DMS153 (cell line): ENCODE results near the gene LRRC8B.
"Not testable (repeated sequence)": the region's sequence is repeated elsewhere in the genome, so short reads cannot be mapped to it uniquely, and the experiment has no call there.

Experiments used
- DNase-seq: peaks from one replicate; lab custom pipeline; 2025; lab: John Stamatoyannopoulos, UW

LRRC8B gene

DNA sequence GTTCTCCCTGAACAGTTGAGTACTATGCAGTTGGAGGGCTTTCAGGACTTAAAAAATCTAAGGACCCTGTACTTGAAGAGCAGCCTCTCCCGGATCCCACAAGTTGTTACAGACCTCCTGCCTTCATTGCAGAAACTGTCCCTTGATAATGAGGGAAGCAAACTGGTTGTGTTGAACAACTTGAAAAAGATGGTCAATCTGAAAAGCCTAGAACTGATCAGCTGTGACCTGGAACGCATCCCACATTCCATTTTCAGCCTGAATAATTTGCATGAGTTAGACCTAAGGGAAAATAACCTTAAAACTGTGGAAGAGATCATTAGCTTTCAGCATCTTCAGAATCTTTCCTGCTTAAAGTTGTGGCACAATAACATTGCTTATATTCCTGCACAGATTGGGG is 59.6 kb downstream of the LRRC8B start:
- no peak for DNase-seq

DNA sequence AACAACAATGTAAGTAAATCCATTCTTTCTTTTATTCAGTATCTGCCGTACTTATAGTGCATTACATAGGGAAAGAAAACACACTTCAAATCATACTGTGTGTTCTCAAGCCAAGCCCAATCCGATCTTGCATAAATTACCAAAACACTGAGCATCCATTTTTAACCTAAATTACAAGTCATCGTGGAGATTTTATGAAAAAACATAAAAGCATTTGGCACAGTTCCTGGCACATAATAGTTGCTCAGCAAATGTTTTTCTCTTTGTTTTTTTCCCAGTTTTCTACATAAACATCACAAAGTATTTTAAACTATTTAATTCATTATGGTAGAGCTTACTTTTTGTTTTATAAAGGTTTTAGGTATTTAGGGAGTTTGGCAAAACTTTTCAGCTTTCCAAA is 60.2 kb downstream of the LRRC8B start:
- DNase-seq, result no peak

DNA sequence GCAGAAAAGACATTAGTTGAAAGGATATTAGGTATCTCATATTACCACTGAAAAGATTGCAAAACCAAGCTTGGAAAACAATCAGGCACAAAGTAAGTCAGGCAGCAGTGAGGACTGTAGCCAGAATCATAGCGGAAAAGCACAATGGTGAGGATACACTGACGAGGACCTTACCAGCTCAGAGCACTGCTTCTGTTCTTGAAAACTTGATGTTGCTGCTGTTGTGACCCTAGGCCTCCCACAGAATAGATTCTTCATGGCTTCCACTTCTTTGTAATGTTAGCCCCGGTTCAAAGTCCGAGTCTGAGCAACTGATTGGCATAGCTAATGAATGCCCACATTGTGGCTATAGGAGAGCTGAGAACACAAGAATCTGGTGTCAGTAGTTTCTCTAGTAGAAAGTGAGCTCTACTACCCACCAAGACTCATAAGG is 63.1 kb downstream of the LRRC8B start:
- DNase-seq, result no peak

DNA sequence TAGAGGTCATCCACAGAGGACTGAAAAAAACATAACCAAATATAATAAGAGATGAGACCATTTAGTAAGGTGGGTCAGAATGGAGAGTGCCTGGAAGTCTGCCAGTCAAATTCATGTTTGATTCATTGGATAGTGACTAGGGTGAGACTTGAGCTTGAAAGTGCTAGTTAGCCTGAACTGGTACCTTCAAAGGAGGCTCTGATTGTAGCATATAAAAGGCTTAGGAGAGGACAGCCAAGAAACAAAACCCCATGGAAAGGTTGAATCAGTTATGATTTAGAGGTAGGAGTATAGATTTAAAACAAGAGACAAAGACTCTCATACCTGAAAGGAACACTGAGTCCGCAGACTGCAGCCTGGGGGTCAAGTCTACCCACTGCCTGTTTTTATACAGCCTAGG is 63.9 kb downstream of the LRRC8B start:
- no peak for DNase-seq

DNA sequence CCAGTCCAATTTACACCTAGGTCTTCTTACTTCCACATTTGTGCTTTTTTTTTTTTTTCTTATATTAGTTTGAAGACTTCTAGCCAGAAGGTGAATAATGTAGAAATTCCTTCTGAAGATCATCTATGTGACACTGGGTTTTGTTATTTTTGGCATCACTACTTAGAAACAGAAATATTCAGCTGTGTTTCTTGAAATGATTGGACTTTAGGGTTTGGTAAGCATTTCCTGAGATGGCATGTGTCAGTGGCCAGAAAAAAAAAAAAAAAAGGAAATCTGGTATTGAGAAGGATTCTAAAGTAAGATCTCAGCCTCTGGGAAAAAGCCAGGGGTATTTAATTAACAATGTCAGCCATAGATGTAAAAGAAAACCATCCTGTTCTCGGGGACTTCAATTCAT is 64.9 kb downstream of the LRRC8B start:
- DNase-seq, result no peak

DNA sequence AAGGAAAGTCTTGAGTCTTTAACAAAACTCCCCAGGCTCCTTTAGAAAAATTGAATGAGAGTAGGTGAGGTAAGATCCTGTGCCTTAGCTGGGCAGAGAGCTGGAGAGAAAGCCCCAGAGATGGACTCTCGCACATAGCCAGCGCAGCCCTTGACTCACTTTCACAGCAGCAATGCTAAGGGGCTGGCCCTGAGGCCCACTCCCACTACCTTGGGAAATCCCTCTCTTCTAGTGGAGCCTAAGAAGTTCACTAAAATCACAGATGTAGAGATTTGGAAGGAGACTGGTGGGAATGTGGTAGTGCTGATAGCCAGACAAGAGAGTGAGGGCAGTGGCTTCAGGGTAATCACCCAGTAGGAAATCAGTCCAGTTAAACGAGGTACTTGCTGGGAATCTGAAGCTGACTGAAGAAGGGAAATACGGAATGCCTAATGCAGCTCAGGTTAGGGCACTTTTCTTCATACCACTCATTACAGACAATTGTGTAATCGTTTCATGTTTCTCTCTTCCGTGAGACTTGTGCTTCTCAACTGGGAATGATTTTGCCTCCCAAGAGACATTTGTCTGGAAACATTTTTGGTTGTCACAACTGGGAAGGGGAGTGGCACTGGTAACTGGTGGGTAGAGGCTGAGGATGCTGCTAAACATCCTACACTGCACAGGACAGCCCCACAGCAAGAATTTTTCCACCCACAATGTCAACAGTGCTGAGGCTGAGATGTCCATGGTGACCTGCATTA is 65.9 kb downstream of the LRRC8B start:
- no peak for DNase-seq

DNA sequence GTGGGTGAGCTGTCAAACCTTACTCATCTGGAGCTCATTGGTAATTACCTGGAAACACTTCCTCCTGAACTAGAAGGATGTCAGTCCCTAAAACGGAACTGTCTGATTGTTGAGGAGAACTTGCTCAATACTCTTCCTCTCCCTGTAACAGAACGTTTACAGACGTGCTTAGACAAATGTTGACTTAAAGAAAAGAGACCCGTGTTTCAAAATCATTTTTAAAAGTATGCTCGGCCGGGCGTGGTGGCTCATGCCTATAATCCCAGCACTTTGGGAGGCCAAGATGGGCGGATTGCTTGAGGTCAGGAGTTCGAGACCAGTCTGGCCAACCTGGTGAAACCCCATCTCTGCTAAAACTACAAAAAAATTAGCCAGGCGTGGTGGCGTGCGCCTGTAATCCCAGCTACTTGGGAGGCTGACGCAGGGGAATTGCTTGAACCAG is 68.3 kb downstream of the LRRC8B start:
- not testable (repeated sequence) for DNase-seq

DNA sequence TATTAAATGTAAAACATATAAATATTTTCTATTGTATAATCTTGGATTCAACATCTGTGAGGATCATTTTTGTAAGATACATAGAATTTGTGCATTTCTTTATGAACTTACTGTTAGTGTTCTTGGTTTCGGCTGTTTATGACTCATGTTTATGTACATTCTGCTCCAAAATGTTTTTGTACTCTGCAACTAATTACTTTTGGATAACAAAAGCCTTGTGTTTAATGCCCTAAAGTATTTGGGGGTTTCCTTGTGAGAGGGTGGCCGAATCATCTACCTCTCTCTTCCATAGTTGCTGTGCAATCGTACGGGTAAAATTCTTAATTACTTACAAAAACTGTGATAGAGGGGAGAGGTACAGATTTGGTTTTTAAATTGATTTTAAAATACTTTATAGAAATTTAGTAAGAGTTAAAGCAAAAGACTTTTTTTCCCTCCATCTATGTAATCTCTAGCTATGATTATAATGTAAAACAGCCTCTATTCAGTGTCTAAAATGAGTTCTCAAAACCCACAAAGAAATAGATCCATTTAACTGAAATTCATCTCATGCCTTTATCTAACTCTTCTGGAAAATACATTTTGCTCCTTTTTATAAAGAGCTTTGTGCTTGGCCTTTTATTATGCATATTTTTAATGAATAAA is 69.6 kb downstream of the LRRC8B start:
- DNase-seq, result no peak

DNA sequence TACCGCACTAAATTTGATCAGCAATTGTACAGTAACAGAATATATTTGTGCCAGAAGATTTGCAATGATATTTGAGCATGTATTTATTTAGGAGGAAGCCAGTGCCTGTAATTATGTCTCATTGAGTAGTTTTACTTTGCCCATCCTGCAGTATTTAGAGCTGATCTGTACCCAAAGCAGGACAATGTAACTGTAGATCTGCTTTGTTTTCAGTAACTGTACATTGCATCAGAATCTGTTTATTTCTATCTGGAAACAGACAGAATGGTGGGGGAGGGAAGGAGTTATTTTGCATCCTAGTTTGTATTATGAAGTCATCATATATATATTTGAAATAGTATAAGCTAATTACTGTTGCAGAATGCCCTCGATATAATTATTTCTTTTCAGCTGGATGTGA is 72.1 kb downstream of the LRRC8B start:
- no peak for DNase-seq

DNA sequence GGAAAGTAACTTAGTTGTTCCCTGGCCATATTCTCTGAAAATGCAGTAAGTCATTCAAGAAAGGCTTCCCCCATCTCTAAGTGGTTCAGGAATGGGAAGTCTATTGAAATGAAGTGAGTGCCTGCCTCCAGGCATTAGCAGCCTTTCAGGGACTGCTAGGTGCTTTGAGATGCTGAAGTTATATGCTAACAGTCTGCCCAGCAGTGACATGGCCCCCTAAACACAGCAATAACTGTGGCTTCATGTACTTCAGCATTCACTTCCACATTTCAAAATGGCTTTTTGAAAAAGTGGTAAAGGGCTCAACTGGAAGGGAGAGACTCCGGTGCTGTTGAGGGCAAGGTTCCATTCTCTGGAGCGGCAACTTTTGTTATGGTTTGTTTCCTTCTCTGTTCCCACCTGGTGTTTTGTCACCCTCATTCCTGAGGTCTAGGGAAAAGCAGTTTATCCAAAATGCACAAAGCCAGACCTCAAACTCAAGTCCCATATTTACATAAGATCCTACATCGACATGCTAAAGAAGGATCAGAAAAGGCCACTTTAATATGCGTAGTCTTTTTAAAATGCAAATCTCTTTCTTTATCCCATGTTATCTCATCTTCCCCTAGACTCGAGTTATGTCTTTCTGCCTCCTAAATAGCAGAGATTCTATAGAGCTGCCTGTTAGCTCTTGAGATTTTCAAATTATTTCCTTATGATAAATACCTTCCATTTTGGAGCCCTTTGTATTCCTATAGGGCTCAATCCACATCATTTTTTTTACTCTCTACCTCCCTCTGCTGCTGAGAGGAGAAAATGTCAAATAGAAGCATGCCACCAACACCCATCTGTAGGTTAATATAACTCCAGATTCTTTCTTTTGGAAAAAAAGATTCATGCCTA is 74.1 kb downstream of the LRRC8B start:
- peak; percentile 22 for DNase-seq

DNA sequence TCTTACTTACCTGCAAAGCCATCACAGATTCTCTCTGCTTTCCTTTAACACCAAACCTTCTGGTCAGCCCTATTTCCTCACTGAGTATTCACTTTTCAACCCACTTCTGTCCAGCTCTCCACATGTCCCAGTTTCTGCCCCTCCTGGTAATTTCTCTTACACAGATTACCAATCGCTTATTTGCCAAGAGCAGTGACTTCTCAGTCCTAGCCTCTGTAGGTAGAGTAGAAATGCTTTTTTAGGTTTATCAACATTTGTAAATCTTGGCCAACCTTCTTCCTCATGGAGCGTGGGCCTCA is 74.7 kb downstream of the LRRC8B start:
- DNase-seq, result no peak

DNA sequence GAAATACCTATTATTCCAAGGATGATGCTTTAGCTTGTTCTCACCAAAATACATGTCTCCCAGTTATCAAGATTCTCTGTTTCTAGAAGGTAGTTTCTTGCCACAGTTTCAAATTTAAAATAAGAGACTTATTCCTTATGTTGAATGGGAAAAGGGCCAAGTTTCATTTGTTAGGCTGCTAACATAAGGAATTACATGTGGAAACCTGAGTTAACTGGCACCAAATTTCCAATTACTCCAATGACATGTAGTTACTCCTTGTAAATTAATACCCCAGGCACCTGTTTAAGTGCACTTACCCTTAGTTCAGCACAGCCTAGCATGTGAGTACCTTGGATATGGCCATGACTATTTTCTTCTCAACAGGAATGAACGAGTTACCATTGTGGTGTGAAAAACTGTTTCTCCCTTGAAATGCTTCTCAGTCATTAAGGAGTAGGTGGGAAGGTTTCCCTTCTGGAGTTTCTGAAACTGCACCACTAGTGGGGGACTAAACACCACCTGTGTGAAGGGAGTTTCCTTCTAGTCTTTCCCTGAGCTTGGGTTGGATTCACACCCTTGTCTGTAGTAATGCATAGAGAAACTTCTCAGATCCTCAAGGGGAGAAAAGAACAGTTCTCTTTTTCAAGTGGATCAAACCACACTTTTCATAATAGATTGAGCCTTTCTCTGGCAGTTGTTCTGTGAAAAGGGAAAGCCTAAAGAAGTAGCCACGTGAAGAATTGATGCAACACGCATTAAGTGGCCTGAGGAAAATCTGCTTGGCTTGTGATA is 76.0 kb downstream of the LRRC8B start:
- DNase-seq, result no peak

DNA sequence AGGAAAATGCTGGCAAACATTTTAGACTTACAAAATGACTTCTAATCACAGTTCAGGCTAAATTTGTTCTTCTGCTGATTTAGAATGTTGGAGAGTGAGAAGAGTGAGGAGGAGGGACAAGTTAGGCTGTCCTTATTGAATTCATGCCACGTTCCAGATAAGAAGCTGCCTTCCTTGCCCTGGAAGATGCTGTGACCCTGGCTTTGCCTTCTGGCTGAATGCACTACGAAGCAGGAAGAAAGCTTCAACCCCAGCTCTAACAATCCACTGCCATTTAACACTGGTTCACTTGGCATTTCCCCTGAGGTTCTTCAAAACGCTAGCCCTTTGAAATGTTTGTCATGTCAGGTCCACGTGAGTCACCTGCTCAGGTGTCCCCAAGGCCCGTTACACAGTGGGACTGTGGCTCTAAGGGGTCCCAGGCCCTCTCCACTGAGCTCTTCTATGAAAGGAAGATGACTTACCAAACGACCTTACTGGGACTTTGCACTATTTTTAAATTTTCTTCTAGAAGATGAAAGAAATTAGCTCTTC is 78.3 kb downstream of the LRRC8B start:
- no peak for DNase-seq

DNA sequence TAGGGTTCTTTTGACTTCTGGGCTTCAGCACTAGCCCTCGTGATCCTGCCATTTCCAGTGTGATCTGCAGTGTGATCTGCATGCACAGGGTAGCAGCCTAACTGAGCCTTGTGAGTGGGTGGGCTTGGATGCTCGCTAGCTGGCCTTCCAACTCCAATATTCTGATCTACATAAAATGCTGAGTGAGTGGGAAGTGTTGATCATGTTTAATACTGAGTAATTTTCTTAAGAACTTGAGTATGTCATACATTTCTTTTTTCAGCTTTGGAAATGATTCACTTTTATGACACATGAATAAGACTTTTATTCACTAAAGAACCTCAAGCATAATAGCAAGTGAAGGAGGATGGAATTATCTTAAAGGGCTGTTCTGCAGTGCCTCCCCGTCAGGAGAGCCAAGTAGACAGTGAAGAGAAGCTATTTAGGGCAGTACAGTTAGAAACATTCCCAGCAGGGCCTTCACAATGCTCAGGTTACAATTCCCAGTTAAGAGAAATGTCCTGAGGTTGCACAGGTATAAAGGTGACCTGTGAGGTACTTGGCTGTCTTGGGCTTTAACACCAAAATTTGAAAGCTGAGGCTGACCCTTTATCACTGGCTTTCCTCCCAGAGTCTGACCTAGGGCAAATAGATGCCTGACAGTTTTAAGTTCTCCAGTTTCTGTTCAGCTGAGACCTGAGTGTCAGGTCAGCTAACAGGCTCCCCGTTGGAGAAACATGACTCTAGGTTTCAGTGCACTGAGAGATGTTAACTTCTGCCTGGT is 79.2 kb downstream of the LRRC8B start:
- no peak for DNase-seq

DNA sequence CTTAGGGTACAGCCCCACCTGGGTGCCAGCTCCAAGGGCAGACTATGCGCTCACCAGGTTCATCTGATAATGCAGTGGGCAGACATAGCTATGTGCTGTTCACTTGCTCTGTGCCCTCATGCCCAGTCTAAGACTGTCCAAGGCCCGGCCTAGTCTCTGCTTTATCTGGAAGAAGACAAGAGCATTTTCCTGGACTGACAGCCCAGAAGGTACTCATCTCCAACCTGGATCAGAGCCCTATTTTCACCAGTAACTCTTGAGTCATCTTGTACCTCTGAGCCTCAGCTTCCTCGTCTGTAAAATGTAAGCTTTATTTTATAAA is 79.7 kb downstream of the LRRC8B start:
- no peak for DNase-seq

DNA sequence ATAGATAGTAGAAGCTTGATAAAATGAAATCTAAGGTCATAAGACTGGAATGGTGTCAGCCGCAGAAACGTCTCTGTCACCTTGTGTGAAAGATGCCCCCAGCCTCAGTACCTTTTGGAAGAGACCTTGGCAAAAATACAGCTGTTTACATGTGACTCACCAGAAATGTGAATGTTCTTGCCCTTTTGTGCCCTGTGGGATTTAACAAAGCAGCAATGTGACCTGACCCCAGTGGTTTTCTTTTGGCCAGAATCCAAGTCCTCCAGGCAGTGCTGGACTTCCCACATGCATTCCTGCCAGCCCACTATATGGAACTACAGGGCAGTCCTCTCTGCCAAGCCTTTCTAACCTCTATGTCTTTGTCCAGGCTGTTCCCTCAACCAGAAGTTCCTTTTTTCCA is 81.1 kb downstream of the LRRC8B start:
- DNase-seq, result no peak

DNA sequence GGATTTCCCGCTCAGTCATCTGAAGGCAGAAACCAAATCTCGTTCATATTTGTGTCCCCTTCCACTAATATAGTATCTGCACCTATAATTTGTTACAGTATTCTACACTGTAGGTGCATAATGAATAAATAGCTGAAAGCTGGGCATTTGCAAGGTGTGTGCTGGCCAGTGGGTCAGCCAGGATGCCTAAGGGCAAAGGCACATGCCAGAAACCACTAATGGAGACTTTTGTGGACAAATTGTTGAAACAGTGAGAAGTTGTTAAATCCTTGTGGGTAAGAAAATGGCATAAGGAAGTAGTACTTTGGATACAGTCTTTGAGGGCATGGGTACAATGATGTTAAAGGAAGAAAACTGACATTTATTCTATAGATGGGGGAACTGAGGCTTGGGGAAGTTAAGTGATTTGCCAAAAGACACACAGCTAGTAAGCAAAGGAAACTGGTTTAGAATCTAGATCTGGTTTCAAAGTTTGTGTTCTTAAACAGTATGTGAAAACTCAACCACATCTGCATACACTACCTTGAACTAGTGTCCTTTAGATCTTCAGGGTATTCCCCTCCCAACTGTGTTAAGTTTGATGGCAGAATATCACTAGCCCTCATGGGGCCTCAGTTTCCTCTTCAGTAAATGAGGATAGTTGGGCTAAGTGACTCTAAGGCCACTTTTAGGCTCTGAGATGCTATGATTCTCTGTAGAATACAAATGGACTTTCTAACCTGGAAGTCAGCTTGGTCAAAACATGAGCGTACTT is 81.8 kb downstream of the LRRC8B start:
- no peak for DNase-seq

DNA sequence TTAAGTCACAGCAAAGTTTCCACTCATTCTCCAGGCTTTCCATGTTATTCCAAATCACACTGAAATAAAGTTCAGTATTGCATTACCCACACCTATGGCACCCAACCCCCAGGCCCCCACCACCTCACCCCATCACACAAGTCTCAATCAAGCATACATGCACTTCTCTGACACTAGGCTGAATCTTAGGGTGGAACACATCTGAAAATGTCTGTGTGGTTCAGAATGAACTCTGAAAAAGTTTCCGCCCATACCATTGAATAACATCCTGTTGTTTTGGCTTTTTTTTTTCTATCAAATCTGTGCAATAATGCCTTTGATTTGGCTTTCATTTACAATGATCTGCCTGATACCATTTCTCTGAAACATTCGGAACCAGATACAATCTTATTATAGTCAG is 82.5 kb downstream of the LRRC8B start:
- no peak for DNase-seq

DNA sequence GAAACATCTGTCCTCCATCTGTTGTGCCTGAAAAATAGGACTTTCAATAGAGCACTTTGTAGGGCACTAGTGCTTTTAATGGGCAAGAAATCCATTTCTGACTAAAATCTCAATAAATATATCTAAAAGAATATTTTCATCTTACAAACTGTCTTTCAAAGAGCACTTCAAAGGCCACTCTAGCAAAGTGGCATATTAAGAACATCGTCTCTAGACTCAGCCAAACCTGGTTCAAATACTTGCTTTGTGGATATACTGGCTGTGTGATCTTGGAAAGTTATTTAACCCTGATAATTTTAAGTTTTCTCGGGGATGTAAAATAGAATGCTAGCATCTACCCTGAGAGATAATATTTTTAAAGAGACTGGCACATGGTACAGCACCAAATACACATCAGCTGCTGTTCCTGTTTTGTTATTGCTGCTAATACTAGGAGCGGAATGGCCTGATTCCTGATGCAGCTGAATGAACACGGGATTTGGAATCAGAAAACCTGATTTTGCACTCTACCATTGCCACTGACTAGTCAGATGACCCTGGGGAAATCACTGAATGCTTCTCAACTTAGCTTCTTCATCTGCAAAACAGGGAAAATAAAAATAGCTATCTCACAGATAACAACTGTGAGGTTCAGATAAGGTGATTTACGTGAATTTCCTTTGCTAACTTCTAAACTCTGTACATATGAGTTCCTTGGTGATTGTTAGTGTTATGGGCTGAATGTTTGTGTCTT is 83.1 kb downstream of the LRRC8B start:
- no peak for DNase-seq
